HG03064 (cell line): ENCODE data around the gene TMEM91.
"Not testable (repeated sequence)": the region's sequence is repeated elsewhere in the genome, so short reads cannot be mapped to it uniquely, and the experiment has no call there.

Experiments used
- ATAC-seq: cut with Tn5 transposase; IDR thresholded peaks from one replicate; pipeline ENCODE4 v1.9.1; 2021; ENCODE audit warnings: low read depth; ENCODE audit not compliant: unreplicated experiment

TMEM91 gene

DNA sequence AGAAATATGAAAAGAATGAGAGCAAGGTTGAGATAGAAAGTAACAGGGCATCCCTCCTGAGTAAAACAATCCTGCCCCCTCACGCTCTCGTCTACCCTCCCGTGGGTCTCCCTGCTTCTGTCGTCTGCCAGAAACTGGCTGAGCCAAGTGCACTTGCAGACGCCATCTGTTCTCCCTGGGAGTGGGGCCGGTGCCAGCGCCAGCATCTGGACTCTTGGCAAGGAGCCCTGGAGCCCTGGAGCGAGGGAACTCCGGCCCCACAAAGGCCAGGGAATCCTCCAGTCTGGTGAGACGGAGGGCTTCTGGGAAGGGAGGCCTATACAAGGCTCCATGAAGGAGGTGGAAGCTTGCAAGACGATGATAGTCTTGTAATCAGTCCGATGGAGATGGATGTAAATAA, 2.3 kb upstream of the TMEM91 start:
- no peak for ATAC-seq

GRCh38 chr19:41376998-41377365, 649 bp downstream of the TMEM91 start:
- no peak for ATAC-seq

DNA sequence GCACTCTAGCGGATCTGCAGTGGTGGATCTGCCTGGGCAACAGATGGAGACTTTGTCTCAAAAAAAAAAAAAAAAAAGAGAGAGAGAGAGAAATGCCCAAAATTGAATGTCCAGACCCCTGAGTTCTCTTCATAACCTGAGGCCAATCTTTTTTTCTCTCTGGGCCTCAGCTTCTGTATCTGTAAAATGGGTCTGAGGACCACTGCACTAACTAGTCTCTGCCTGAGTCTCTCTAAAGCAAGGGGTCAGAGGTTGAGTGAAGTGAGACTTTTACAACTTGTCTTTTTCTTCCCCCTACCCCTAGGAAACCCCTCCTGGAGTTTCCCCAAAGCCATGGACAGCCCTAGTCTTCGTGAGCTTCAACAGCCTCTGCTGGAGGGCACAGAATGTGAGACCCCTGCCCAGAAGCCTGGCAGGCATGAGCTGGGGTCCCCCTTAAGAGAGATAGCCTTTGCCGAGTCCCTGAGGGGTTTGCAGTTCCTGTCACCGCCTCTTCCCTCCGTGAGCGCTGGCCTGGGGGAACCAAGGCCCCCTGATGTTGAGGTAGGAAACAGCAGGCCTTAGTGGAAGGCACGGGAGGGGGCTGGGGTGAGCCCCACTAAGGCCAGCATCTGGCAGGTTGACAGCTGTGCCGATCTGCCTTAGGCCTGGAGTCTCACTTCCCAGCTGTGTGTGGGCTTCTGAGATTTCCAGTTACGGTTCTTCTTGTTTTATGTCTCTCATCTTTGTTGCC, 1.8 kb downstream of the TMEM91 start:
- ATAC-seq: no peak

DNA sequence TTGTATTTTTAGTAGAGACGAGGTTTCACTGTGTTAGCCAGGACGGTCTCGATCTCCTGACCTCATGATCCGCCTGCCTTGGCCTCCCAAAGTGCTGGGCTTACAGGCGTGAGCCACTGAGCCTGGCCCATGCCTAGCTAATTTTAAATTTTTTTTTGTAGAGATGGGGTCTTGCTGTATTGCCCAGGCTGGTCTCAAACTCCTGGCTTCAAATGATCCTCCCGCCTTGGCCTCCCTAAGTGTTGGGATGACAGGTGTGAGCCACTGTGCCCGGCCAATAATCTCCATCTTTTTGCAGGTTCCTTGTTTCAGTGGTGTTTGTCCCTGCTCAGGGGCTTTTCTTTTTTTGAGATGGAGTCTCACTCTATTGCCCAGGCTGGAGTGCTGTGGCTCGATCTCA, 5.2 kb downstream of the TMEM91 start:
- ATAC-seq: not testable (repeated sequence)

- ATAC-seq: no peak
Observed at GRCh38 chr19:41384351-41384750, 8.0 kb downstream of the TMEM91 start.

DNA sequence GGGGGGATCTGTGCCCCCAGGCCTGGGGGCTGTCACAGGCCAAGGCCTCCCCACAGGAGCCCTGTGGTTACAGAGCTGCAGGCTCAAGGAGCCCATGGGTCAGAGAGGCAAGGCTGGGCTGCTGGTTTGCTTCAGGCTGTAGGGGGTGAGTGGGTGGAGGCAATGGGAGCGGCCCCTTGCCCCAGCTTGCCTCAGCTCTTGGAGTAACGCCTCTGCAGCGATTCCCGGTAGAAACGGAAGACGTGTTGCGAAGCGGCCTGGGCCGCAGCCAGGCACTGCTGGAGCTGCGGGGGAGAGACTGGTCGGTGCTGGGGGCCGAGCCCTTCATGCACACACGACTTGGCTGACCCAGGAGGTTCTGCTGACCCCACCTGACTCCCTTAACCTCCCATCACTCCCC, 10.1 kb downstream of the TMEM91 start:
- ATAC-seq: no peak

DNA sequence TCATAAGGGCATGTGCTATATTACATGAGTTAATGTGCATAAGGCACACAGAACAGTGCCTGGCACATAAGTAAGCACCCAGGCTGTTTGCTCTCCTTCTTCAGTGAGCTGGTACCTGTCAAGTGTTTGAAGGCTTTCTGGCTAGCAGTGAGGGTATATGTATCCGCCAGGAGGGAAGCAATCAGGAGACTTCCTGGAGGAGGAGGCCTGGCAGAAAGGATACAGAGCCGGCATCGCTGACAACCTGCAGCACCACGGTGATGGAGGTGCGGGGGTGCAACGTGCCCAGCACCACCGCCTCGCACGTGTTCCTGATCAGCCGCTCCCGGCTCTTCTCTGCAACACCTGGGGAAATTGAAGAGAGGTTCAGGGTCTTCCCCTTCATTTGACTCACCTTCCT, 15.3 kb downstream of the TMEM91 start:
- no peak for ATAC-seq

GRCh38 chr19:41392775-41393174, 16.4 kb downstream of the TMEM91 start:
- no peak for ATAC-seq

DNA sequence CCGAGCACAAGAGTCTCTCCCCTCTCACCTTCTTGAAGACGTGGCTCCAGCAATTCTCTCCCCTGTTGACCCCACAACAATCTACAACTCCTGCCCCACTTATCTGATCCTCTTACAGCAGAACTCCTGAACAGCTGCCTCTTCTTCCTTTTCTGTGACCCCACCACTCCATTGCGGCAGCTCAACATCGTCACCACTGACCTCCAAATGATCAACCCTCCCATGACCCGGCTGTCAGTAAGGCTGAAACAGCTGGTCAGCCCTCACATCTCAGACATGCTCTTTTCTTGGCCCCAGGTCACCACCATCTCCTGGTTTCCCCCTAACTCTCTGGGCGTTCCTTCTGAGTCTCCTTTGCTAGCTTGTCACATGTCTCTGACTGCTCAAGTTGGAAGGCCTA, 19.0 kb downstream of the TMEM91 start:
- no peak for ATAC-seq

DNA sequence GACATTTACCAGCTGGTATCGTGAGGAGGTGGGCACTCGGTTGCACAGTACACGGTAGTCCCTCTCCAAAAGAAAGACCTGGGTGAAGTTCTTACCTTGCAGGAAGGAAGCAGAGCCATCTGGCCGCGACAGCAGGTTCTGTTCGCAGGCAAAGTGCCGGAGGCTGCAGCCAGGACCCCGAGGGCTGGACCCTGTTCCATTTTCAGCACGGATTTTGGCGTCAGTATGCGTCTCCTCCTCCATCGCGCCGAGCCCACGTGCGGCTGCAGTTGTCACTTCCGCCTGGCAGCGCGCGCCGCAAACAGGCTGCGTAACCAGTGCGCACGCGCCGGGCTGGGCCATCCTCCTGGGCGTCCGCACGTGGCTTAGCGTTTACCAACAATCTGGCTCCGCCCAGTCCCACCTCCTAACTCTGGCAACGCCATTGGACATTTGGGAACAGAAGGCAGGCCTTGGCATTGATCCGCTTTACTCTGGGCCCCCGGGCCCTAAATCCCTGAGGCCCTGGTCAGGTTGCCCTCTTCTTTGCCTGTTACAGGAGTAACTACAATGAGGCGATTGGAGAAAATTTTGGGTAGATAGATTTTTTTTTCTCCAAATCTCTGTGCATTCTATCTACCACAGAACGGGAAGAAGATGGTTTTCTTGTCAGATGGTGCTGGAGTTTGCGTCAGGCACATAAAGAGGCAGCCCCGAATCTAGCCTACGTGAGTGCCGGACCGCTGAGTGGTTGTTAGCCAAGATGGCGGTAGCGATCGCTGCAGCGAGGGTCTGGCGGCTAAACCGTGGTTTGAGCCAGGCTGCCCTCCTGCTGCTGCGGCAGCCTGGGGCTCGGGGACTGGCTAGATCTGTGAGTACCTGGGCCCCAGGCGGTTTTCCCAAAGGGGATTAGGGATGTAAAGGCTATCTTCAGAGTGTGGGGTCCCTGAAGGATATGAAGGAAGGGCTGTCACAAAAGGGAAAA, 21.0 kb downstream of the TMEM91 start, which contains the start of the genes BCKDHA and EXOSC5:
BCKDHA (plus strand) TSS at position 733 of the 964 bp plus-strand sequence; CDS start at position 743, 10 bp downstream.
EXOSC5 (minus strand) TSS at position 274 of the 964 bp plus-strand sequence; CDS start at position 243, 31 bp downstream.
- ATAC-seq: peak; percentile 69

DNA sequence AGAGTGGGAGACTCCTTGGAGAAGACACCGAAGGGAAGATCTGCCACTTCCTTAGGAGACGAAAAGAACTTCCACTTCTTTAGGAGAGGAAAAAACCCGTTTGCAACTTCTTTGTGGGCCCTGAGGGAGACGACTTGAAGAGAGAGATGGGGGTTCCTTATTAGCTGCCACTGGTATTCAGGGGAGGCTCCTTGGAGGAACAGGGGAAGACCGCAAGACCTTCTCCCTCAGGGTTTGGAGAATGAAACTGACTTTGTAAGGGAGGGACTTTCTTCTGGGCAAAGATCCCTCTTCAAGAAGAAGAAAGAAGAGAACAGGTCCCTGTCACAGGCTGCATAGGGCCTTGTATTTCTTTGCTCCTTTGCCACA, 21.7 kb downstream of the TMEM91 start:
- ATAC-seq: no peak

DNA sequence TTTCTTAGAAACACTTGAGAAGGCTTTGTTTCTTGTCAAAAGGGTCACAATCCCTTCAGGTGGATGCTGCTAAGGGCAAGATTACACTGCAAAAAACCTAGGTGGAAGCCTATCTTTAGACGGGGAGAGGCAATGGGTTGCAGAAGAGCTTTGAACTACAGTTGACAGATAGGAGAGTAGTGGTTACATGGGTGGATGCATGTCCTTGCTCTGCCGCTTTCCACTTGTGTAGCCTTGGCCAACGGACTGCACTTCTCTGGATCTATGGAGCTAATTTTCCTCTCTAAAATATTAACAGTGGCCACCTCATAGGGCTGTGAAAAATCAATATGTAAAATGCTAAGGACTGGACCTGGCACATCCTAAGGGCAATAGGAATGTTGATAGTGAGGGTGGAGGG, 22.3 kb downstream of the TMEM91 start:
- no peak for ATAC-seq

- no peak for ATAC-seq
Observed at GRCh38 chr19:41399091-41399490, 22.8 kb downstream of the TMEM91 start.

- no peak for ATAC-seq
Observed at GRCh38 chr19:41399525-41399924, 23.2 kb downstream of the TMEM91 start.

- no peak for ATAC-seq
Observed at GRCh38 chr19:41401483-41401882, 25.1 kb downstream of the TMEM91 start.

DNA sequence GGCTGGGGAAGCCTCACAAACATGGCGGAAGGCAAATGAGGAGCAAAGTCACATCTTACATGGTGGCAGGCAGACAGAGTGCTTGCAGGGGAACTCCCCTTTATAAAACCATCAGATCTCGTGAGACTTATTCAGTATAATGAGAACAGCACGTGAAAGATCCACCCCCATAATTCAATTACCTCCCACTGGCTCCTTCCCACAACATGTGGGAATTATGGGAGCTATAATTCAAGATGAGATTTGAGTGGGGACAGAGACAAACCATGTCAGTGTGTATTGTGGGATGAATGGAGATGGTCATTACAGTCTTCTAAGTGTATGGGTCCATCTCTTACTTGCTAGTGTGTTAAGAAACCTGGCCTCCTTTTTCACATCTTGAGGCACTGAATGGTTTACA, 25.7 kb downstream of the TMEM91 start:
- no peak for ATAC-seq

DNA sequence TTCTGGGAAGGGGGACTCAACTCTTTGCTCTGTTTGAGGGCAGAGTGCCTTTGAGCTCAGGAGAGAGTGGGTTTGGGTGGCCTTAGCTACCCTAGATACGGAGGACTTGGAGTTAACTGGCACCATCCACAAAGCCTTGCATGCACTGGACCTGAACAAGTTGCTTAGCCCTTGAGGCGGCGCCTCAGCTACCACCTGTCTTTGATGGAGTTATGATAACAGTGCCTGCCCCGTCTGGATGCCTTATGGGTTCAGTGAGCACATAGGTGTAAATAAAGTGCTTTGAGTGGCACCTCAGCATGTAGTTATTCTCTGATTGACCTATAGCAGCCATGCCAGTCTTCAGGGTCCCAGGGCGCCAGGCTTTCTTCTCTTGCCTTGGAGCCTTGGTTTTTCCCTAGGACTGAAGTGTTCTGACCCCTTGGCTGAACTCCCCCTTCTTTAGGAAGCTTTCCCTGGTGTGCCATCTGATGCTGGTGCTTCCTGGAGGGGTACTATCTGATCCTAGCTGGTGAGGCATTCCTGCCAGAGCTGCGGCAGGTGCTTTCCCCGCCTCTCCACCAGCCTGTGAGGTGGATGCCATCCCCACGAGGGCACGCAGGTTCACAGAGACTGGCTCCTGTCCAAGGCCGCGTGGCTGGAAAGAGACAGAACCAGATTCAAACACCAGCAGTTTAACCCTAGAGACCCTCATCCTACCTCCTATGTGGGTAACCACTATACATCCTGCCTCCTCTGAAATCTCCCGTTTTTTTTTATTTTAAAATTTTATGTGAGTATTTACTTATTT, 27.0 kb downstream of the TMEM91 start:
- ATAC-seq: no peak

GRCh38 chr19:41405776-41406175, 29.4 kb downstream of the TMEM91 start:
- ATAC-seq: no peak

DNA sequence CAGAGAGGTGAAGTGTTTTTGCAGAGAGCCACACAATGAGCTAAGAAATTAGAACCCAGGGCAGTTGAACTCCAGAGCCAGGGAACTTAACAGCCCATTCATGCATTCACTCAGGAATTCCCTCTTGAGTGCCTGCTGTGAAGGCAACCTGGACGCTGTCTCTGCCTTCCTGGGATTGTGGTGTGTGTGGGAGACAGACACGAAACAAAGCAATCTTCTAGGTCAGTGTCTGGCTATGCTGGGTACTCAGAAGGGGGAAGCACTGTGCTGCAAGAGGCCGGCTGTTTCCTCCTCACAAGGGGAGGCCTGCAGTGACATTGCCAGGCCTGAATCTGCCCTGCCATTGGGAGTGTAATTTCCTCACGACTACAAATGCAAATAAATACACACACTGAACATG, 30.9 kb downstream of the TMEM91 start:
- ATAC-seq: no peak

DNA sequence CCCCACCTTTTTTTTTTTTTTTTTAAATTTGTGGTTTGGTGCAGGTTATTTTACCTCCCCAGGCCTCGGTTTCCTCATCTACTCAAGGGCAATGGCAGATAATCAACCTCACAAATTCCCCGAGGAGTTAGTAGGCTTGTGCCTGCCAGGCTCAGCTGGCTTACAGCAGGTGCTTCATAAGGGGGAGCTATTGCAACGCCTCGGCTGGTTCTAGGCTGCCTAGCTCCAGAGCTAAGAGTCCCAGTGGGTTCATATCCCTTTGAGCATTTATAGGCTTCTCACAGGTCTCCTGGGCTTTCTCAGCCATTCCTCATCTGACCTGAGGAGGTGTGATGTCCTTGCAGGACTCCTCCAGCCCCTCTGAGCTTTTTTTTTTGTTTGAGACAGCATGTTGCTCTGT, 31.9 kb downstream of the TMEM91 start:
- no peak for ATAC-seq

DNA sequence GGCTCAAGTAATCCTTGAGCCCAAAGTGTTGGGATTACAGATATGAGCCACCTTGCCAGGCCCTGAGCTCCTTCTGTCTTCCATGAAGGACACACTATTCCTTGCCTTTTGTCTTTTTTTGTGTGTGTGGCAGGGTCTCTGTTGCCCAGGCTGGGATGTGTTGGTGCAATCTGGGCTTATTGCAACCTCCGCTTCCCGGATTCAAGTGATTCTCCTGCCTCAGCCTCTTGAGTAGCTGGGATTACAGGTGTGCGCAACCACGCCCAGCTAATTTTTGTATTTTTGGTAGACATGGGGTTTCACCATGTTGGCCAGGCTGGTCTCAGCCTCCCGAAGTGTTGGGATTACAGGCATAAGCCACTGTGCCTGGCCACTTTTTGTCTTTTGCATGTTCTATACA, 32.5 kb downstream of the TMEM91 start:
- not testable (repeated sequence) for ATAC-seq
